Glutamatergic neuron (in vitro differentiated cells): ENCODE measurements around the gene DPEP1. TPM values are rescaled to one million over a fixed set of nuclear protein-coding genes. Genes with fewer than 3 reads are reported as not detected.

Experiments used
- DNase-seq: peaks from one replicate; pipeline ENCODE4 v3.0.0; 2022
- H3K27ac Mint-ChIP-seq: one replicate; pipeline ENCODE4 v1.8.0; 2020; ENCODE audit warnings: mild to moderate bottlenecking, mixed read lengths, inconsistent platforms; ENCODE audit not compliant: unreplicated experiment
- H3K27me3 Mint-ChIP-seq: one replicate; pipeline ENCODE4 v1.8.0; 2020; ENCODE audit warnings: mild to moderate bottlenecking, moderate library complexity, mixed read lengths, inconsistent platforms; ENCODE audit not compliant: unreplicated experiment
- H3K36me3 Mint-ChIP-seq: one replicate; pipeline ENCODE4 v1.8.0; 2020; ENCODE audit warnings: mild to moderate bottlenecking, mixed read lengths, inconsistent platforms; ENCODE audit not compliant: unreplicated experiment
- H3K4me1 Mint-ChIP-seq: one replicate; pipeline ENCODE4 v1.8.0; 2020; ENCODE audit warnings: mild to moderate bottlenecking, low read depth, mixed read lengths, inconsistent platforms; ENCODE audit not compliant: unreplicated experiment
- H3K4me3 Mint-ChIP-seq: one replicate; pipeline ENCODE4 v1.8.0; 2020; ENCODE audit warnings: mild to moderate bottlenecking, mixed read lengths, inconsistent platforms; ENCODE audit not compliant: unreplicated experiment
- H3K9me3 Mint-ChIP-seq: one replicate; pipeline ENCODE4 v1.8.0; 2020; ENCODE audit warnings: mild to moderate bottlenecking, moderate library complexity, mixed read lengths, inconsistent platforms; ENCODE audit not compliant: unreplicated experiment
- total RNA-seq: library from RNA; stranded (reverse); fragmentation: NEBNext Ultra II Directional; extraction: Animal tissue kit (Norgen Biotek cat#: 25700); gene quantifications from one replicate; pipeline ENCODE4 v1.2.1, GENCODE V29; 2021; ENCODE audit not compliant: unreplicated experiment
- TF ChIP-seq, protein P1 (sequence below): fragments of 200-600 bp; sonication (generic); IDR thresholded peaks from one replicate; pipeline ENCODE4 v1.5.0; 2021; ENCODE audit not compliant: partially characterized antibody, unreplicated experiment

Gene DPEP1
- total RNA-seq, 1 donor from 2014 or later = 0.39 TPM

GRCh38 chr16:89575247-89576152 lies 37.9 kb upstream of the DPEP1 start, which contains the start of gene CPNE7:
TSS of gene CPNE7 (plus strand) at chr16:89575758. CDS start at chr16:89575898, 140 bp downstream.
- TF ChIP-seq, protein P1, sequence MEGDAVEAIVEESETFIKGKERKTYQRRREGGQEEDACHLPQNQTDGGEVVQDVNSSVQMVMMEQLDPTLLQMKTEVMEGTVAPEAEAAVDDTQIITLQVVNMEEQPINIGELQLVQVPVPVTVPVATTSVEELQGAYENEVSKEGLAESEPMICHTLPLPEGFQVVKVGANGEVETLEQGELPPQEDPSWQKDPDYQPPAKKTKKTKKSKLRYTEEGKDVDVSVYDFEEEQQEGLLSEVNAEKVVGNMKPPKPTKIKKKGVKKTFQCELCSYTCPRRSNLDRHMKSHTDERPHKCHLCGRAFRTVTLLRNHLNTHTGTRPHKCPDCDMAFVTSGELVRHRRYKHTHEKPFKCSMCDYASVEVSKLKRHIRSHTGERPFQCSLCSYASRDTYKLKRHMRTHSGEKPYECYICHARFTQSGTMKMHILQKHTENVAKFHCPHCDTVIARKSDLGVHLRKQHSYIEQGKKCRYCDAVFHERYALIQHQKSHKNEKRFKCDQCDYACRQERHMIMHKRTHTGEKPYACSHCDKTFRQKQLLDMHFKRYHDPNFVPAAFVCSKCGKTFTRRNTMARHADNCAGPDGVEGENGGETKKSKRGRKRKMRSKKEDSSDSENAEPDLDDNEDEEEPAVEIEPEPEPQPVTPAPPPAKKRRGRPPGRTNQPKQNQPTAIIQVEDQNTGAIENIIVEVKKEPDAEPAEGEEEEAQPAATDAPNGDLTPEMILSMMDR = no peak

DNA sequence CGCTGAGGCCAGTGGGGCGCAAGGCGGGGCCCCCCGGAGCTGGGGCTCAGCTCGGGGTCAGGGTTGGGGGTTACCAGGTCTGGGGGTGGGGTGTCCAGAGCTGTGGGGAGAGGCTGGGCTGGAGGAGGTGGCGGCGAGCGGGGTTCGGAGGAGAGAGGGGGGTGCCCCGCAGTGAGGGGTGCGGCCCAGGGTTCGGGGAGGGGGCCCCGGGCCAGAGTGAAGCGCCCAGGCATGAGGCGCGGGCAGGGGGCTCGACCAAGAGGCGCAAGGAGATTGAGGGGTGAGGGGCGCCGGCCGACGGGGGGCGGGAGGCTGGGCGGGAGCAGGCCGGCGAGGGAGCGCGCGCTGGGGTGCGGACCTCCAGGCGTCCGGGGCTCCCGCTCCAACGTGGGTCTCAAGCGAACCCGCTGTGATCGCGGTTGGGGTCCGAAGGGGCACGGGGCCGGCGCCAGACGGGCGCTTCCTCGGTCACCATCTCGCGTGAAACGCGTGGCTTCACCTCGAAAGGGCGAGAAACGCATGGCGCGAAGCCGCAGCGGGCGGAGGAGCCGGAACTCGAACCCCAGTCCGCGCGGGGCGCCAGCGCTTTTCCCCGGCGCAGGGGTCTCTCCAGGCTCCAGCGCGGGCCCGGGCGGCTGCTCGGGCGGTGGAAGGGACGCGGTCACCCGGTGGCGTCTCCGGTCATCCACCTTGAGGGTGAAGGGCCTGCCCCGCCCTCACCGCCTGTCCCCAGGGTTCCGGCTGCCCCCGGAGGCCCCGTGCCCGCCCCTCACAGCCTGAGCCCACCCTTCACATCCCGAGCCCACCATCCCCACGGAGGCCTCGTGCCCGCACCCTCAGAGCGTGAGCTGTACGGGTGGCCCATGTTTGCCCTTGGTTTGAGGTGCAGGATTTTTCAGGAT lies 37.0 kb upstream of the DPEP1 start:
- H3K4me1 Mint-ChIP-seq = peaks cover 15% of the 10 kb centered on the region
- H3K9me3 Mint-ChIP-seq = peaks cover 10% of the 10 kb centered on the region
- TF ChIP-seq, protein P1 = no peak
- H3K36me3 Mint-ChIP-seq = no peaks in the 10 kb centered on the region
- peaks cover 13% of the 10 kb centered on the region for H3K27me3 Mint-ChIP-seq
- no peak for DNase-seq
- no peak overlapping the region for H3K4me3 Mint-ChIP-seq
- H3K27ac Mint-ChIP-seq = no peak overlapping the region

More at GRCh38 chr16:89575247-89576152, 37.9 kb upstream of the DPEP1 start, which contains the start of gene CPNE7:
- Mint-ChIP-seq H3K9me3 (peaks cover 10% of the 10 kb centered on the region), H3K27ac (no peak within 1 kb of the TSS), H3K4me3 (no peak within 1 kb of the TSS), H3K4me1 (peaks cover 15% of the 10 kb centered on the region), H3K36me3 (no peaks in the 10 kb centered on the region), H3K27me3 (peaks cover 14% of the 10 kb centered on the region)
- no peak for DNase-seq

GRCh38 chr16:89577055-89577759 lies 36.2 kb upstream of the DPEP1 start:
- Mint-ChIP-seq H3K27ac (no peak overlapping the region), H3K36me3 (no peaks in the 10 kb centered on the region), H3K27me3 (peaks cover 13% of the 10 kb centered on the region), H3K9me3 (peaks cover 10% of the 10 kb centered on the region), H3K4me3 (no peak overlapping the region), H3K4me1 (peaks cover 12% of the 10 kb centered on the region)
- TF ChIP-seq, protein P1 = no peak
- no peak for DNase-seq

DNA sequence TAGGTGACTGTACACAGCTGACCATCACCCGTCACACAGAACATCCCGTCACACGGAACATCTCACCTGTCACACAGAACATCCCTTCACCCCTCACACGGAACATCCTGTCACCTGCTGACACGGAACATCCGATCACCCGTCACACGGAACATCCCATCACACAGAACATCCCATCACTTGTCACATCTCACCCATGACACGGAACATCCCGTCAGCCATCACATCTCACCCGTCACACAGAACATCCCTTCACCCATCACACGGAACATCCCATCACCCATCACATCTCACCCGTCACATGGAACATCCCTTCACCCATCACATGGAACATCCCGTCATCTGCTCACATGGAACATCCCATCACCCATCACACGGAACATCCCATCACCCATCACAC lies 34.1 kb upstream of the DPEP1 start:
- Mint-ChIP-seq H3K27me3 (peaks cover 7% of the 10 kb centered on the region), H3K27ac (no peak overlapping the region), H3K9me3 (peaks cover 3% of the 10 kb centered on the region), H3K4me3 (no peak overlapping the region), H3K4me1 (no peaks in the 10 kb centered on the region), H3K36me3 (no peaks in the 10 kb centered on the region)
- TF ChIP-seq, protein P1 = no peak
- DNase-seq = no peak
